Liver (tissue), 3 donors: ENCODE results near the gene SRGAP1.

Source experiments
- CTCF ChIP-seq: fragments of 150-350 bp; IDR thresholded peaks from 2 replicates; pipeline ENCODE4 v1.5.1; 2017; ENCODE audit warnings: improper control_type of control experiment, low read depth, low read length; ENCODE audit not compliant: missing input control
- GABPA ChIP-seq, 2 donors: IDR thresholded peaks in 1 of 2; conservative IDR thresholded peaks in 1 of 2; 2 replicates each; pipeline ENCODE4 v1.6.1; 2016; ENCODE audit warnings: antibody characterized with exemption in 2 of 2, mild to moderate bottlenecking in 1 of 2, moderate library complexity in 1 of 2
- REST ChIP-seq: IDR thresholded peaks from 2 replicates; pipeline ENCODE4 v1.6.1; 2016; ENCODE audit warnings: antibody characterized with exemption, mild to moderate bottlenecking
- RXRA ChIP-seq, 2 donors: IDR thresholded peaks; 2 replicates each; pipeline ENCODE4 v1.6.1; 2017 to 2018; ENCODE audit warnings: antibody characterized with exemption in 2 of 2, mild to moderate bottlenecking in 1 of 2
- SP1 ChIP-seq: IDR thresholded peaks from 2 replicates; pipeline ENCODE4 v1.6.1; 2018; ENCODE audit warnings: antibody characterized with exemption, mild to moderate bottlenecking
- YY1 ChIP-seq: IDR thresholded peaks from 2 replicates; pipeline ENCODE4 v1.6.1; 2016; ENCODE audit warnings: antibody characterized with exemption, mild to moderate bottlenecking
- ZBTB33 ChIP-seq: IDR thresholded peaks from 2 replicates; pipeline ENCODE4 v1.6.1; 2016; ENCODE audit warnings: antibody characterized with exemption
- donor health status: healthy.
- donor health status: healthy.

GRCh38 chr12:63968673-63969072, 124.2 kb downstream of the SRGAP1 start:
- TF ChIP-seq CTCF (no peak), REST (no peak), GABPA (IDR thresholded peaks at IDR 0.05 in 1 of 2, conservative IDR thresholded peaks at IDR 0.05 in 1 of 2) (no peak), ZBTB33 (no peak), YY1 (no peak), SP1 (no peak), RXRA (IDR thresholded peaks at IDR 0.05) (no peak)
